HG02870 (cell line): ENCODE data around the gene RAB33A.

Experiments
- ATAC-seq: cut with Tn5 transposase; IDR thresholded peaks from one replicate; pipeline ENCODE4 v1.9.1; 2021; ENCODE audit warnings: mild to moderate bottlenecking, moderate library complexity; ENCODE audit not compliant: unreplicated experiment

The RAB33A gene

DNA sequence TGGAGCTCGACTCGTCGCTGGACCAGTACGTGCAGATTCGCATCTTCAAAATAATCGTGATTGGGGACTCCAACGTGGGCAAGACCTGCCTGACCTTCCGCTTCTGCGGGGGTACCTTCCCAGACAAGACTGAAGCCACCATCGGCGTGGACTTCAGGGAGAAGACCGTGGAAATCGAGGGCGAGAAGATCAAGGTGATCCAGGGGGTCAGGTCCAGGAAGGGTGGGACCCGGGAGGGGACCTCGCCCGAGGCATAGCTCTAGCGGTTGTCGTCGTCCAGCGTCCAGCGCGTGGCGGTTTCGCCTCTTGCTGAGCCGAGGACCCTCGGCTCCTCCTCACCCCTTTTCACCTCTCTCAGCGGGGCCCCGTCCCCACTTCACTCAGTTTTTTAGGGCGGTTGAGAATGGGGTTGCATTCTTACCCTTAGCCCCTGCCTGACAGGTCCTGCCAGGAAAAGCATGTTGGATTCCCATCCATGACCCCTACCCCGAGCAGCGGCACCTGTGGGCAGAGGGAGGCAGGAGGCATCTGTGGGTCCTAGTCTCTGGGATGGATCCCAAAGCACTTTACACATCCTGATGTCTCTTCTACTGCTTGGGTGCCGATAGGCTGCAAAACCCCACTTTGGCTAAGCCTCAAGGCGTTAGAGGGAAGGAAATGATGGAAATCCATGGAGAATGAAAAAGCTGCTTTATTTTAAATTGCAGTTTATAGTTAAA, 524 bp downstream of the RAB33A start:
- ATAC-seq: no peak

DNA sequence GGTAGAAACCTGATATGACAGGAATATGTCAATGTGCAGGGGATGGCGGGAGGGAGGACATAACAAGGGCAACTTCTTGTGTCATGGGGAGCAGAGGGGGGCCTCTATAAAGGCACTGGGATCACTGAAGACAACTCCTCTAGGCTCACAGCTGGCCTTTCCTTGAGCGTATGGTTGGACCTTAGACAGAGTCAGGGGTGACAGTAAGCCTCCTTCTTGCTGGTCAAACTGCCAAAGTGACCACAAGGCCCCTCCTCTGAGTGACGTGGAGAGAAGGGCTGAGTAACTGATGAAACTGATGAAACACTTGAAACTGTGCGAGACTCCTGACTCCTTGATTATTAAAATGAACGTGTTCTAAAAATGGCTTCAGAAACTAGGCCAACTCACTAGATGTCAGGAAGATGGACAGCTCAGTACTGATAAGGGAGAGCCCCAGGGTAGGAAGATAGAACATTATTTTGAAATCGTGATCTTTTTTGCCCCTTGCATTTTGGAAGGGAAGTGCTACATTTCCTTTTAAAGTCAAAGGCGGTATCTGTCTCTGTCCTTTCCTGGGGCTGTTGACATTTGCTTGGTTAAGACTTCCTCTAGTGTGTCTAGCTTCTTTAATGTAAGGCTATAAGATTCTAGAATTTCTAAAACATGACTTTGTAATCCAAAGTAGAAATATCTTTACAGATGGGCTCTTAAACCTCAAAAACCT, 1.6 kb downstream of the RAB33A start:
- ATAC-seq: peak; percentile 38

DNA sequence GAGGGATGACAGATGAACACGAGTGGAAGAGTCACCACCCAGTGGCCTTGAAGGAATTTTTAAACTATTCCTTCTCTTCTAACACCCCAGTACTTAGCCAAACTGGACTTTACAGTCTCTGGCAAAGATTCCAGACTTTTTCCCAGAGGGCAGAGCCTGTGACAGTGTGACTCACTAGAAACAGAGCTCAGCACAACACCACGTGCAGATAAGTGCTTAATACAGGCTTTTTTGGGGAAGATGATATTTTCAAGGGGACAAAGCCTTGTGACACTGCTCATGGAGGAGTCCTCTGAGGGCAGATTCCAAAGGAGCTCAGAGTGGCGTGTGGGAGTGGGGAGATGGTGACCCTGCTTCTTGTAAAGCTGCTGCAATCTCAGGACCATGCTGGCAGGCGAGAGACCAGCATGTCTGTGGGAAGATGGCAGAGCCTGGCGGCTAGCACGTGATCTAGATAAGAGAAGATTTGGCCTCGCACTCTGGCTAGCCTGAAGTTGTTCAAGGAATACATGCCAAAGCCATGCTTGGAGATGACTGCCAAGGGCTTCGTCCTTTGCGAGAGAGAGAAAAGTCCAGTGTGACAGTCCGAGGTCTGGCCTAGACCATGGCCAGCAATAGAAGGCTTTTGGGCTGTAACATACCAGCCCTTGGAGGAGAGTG, 2.4 kb downstream of the RAB33A start:
- no peak for ATAC-seq

DNA sequence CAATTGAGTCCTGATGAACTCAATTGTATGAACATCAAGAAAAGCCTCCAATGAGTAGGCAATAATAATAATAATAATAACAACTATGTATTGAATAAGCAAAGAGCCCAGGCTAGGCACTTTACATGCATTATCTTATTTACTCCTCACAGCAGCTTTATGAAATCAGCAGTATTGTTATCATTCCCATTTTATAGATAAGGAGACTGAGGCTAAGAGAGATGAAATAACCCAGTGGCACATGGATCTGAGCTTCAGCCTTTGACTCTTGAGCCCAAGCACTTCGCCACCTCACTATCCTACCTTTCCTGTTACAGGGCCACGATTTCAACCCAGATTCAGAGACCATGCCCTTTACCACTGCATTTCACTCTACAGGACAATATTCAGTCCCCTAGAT, 3.2 kb downstream of the RAB33A start:
- no peak for ATAC-seq

DNA sequence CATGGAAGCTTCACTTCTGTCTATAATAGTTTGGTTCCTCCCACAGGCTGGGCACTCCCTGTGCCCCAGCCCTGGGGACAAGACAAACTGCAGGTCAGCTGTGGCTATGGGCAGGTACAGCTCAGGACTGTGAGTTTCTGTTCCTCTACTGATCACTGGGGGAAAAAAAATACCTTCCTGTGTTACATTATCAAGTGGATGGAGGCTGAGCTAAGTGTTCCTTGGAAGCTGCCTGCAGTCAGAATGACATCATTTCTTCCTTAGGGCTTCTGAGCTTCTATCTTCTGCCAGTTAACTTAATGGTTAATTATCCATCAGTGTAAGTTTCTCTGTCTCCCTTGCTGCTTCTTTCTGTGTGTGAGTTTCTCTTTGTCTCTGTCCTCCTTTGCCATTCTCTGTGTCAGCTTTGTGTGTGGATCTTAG, 4.6 kb downstream of the RAB33A start:
- peak; percentile 63 for ATAC-seq

DNA sequence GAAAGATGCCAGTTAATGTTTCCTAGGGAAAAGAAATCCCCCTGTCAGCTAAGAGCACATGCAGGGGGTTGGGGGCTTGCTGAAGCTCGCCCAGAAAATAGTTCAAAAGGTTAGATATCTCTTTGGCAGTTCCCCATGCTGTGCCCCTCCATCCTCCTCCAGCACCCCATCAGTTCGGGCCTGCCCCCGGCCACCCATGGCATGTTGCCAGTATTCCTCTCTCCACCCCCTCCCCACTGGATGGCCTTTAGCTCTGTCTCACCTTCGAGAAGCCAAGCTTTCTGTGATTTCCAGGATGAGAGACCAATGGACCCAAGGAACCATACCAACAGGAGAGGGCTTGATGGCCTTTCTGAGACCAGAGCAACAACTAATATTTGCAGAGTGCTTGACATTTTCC, 5.2 kb downstream of the RAB33A start:
- ATAC-seq: no peak

DNA sequence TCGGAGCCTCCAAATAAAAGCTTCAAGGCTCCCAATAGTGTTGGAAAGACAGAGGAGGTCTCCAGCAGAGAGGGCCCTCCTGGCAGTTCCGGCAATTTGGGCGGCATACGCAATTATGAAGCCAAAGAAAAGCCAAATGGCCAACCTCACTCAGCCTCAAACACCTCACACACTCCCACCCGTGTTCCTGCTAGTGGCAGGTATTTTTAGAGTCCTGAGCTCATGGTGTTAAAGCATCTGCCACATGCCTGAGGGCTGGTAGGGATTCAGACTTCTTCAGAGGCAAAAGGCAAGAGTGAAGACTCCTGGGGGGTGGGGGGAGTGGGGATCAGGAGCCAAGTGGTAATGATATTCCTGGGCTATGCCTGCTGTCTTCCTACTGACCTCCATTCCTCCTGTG, 7.4 kb downstream of the RAB33A start:
- no peak for ATAC-seq

DNA sequence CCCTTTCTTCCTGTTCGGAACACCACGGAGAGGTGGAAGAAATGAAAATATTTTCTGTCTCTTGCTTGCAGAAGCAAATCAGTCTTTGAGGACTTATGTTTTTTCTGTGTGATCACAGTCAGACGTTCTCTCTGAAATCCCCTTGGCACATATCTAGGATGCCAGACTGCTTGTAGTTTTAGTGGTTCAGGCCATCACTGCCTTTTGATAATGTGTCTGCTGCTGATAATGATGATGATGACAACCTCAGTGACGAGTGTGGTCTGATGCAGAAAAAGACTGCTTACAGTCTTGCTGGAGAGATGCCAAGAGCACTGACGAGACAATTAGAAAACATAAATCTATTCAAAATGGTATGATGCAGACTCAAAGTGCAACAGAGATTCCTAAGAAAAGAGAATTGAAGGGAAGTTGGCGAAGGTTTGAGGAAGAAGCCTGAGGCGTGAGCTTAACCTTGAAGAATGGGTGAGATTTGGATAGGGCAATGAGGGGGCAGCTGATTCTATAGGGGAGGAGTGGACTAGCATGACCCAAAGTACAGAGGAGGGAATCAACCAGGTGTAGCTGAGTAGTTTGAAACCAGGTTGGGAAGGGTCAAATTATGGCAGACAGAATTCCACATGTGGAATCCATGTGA, 7.9 kb downstream of the RAB33A start:
- no peak for ATAC-seq

DNA sequence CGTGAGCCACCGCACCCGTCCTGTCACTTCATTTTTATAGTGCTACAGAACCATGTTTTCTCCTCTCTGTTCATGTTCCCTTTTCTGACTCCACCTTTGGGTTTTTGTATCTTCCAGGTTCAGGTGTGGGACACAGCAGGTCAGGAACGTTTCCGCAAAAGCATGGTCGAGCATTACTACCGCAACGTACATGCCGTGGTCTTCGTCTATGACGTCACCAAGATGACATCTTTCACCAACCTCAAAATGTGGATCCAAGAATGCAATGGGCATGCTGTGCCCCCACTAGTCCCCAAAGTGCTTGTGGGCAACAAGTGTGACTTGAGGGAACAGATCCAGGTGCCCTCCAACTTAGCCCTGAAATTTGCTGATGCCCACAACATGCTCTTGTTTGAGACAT, 12.4 kb downstream of the RAB33A start:
- no peak for ATAC-seq

DNA sequence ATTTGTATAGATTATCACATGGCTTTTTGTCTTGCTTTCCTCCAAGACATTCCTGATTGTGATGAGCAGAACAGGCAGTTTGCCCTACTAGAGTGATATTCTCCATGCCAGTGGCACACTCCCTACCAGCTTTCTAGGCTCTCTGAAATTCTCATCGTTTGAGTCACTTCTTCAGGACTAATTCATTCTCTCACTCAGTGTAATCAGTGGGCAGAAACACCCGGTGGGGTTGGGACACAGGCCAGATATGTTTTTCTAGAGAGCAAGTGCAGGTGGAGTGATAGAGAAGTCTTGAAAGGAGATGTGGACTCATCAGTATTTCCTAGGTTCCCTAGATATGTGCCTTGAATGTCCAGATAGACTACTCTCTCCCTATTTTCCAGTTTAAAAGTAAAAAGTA, 13.1 kb downstream of the RAB33A start:
- ATAC-seq: no peak

DNA sequence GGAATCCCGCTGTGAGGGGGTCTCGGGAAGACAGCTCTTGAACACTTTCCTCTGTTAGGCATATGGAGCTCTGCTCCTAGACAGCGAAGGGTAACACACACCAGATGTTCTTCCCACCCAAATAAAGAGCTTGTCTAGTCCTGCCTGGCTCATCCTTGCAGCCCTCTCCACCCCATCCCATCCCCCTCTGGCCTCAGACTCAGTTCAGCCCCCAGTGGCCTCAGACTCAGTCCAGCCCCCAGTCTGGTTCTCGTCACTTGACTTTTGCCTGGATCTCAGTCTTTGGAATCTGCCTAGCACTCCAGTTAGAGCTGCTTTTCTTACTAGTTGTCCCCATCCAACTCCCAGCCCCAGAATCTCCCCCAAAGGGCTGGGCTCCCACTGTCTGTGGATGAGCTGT, 14.9 kb downstream of the RAB33A start:
- no peak for ATAC-seq

DNA sequence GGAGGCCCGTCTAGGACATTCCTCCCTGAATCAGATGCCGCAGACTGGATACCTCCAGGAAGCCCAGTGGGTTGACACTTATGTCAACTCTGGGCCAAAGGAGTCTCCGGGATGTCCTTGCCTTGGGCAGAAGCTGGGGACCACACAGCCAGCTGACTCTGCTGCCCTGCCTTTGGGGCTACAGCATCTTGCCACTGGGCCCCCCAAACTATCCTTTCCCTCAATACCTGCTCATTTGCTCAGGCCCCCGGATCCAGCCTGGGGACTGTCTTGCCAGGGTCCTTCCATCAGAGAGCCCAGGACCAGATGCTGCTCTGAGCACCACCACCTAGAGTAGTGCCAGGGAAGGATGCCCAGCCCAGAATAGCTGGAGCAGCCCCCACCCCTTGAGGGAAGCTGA, 19.0 kb downstream of the RAB33A start:
- no peak for ATAC-seq

DNA sequence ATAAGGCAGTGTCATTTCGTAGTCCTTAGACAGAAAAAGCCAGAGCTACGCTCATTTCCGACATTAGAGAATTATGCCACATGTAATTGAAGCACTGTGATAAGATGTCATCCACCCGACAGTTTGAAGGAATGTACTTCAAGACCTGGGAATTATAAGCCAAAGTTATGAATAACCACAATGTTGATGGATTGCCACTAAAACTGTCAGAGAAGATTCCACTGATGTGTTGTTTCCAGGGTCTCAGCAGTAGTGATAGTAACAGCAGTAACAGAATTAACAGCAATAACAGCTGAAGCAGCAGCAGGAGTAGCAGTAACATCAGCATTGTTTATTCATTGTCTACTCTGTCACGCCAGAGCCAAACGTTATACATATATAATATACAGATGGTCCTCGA, 24.7 kb downstream of the RAB33A start:
- ATAC-seq: no peak

DNA sequence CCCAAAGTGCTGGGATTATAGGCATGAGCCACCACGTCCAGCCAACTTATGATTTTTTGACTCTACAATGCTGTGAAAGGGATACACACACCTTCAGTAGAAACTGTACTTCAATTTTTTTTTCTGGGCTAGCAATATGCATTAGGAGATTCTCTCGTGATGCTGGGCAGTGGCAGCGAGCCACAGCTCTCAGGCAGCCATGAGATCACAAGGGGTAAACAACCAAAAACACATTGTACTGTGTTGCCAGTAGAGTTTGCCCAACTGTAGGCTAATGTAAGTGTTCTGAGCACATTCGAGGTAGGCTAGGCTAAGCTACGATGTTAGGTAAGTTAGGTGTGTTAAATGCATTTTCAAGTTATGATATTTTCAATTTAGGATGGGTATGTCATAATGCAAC, 25.7 kb downstream of the RAB33A start:
- no peak for ATAC-seq

DNA sequence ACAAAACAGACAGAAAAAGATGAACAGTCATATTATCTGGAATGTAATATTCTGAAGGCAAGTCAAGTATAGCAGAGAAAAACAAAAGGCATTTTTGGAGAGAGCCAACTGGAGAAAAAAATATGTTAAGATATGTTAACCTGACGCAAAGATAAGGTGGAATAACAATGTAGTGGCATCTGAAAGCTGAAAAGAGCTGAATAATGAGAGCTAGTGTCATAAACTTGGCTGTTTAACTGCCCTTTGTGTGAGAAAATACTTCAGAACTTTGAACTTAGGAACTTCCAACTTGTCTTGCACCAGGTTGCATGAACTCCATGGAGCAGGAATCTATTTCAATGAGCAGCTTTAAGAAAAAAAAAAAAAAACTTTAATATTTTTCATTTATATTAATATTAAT, 32.9 kb downstream of the RAB33A start:
- ATAC-seq: no peak

DNA sequence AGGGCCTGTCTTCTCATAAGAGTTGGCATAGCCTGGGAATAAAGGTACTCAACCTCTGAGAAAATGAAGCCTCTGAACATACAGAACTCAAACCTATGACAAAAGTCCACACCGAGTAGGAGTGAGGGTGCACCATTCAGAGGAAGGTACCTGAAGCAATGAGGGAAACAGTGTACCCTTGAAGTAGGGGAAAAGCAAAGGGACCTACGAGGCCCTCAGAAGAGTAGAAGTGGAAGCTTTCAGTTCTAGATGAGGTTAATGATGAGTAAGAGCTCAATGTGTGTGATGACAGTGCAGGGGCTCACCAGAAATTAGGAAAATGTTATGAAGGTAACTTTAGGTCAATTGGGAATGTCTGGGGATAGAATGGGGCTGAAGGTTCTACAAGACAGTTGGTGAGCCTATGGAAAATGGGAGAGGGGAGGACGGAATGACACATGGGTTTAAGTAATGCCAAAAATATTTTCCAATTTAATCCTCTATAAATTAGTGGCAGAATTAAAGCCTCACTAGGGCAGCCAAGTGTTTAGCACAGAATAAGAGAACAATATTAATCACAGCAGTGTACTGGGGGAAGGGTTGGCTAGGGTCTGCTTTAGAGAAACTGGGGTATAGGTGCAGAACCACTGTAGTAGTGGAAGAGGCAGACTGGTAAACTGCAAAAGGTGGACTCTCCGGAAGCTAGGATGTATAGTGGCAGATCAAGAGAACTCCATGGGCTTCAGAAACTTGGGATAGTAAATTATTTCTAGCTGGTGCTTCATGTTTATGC, 39.8 kb downstream of the RAB33A start:
- peak; percentile 72 for ATAC-seq

DNA sequence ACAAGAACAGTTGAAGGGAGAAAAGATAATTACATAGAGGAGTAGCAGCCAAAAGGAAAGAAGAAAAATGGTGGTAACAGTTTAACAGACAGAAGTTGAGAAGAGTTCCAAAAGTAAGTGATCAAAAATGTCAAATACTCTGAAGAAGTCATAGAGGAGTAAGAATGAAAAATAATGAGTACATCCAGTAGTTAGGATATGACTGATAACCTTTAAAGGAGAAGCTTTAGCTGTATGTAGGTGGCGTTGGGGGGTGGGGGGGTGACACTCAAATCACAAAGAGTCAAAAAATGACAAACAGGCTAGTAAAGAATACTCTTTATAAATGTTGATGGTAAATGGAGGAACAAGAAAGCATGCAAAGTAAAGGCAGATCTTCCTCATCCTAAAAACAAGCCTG, 40.6 kb downstream of the RAB33A start:
- ATAC-seq: no peak

DNA sequence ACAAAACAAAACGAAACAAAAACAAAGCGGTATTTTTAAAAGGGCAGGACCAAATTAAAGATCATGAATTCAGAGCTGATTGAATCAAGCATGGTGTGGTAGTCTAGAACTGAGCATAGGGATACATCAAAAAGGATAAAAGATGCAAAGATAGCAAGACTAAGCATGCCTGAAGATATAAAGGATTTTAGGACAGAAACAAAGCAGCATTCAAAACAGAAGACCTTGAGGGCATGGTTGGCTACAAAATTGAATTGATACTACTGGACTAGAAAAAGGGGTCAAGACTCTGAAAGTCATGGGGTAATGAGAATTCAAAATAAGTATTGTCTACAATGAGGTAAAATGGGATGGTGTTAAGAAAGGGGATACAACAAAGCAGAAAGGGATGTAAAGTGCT, 41.6 kb downstream of the RAB33A start:
- ATAC-seq: no peak

DNA sequence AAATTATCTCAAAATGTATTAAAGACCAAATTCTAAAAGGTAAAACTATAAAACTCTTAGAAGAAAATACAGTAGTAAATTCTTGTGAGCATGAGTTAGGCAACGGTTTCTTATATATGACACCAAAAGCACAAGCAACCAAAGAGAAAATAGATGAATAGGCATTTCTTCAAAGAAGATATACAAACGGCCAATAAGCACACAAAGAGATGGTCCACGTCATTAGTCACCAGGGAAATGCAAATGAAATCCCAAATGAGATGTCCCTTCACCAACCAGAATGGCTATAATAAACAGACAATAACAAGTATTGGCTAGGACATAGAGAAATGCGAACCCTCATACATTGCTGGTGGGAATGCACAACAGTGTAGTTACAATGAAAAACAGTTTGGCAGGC, 44.6 kb downstream of the RAB33A start:
- no peak for ATAC-seq

DNA sequence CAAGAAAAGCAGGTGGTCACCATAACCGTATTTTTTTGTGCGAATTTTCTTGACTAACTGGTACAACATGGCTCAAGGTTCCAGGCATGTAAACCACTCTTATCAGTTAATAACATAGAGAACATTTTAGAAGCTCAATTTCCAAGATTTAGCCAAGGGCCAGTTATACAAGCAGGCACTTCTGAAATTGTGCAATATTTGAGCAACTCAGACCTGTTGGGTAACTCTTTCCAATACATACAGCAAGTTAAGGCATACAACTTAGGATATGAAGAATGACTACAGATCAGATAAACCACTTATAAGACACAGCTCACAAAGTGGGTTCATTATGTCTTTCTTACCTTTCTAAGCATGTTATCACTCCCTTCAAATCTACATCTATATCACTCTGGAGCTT, 53.0 kb downstream of the RAB33A start:
- no peak for ATAC-seq

DNA sequence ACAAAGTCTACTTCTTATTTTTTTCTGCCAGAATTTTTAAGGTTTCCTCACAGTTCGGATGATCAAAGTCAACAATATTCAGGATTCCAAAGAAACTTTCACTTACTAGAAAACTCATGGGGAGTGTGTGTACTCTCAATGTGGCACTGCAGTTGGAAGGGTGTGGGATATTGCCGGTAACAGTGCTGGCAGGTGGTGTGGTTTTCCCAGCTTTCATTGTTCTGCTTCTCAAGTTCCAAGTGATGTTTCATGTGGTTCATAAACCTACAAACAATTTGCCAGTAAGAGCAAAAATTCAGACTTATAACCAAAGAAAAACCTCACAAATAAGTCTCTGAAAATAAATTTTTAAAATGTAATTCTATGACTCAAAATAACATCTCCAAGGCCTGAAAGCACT, 57.1 kb downstream of the RAB33A start:
- ATAC-seq: no peak
